Measurements from ENCODE around the gene CIAO2A.

DNA sequence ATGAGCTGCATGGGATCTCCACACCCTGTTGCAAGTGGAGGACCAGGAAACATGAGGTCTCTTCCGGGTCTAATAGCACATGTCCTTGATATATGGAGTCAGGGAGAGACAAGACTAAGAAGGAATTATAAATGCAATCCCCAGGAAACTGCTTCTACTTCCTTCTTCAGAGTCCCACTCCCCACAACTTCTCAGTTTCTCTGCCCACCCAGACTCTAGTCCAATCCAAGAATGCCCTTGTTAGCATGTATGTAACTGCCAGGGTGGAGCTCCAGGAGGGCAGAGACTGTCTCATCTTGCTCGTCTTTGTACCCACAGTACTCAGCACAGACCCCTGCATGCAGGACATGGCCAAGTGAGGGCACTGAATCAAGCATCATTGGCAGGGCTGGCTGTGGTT lies 55.7 kb downstream of the CIAO2A start:
- TF ChIP-seq, protein P1, sequence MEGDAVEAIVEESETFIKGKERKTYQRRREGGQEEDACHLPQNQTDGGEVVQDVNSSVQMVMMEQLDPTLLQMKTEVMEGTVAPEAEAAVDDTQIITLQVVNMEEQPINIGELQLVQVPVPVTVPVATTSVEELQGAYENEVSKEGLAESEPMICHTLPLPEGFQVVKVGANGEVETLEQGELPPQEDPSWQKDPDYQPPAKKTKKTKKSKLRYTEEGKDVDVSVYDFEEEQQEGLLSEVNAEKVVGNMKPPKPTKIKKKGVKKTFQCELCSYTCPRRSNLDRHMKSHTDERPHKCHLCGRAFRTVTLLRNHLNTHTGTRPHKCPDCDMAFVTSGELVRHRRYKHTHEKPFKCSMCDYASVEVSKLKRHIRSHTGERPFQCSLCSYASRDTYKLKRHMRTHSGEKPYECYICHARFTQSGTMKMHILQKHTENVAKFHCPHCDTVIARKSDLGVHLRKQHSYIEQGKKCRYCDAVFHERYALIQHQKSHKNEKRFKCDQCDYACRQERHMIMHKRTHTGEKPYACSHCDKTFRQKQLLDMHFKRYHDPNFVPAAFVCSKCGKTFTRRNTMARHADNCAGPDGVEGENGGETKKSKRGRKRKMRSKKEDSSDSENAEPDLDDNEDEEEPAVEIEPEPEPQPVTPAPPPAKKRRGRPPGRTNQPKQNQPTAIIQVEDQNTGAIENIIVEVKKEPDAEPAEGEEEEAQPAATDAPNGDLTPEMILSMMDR (IDR thresholded peaks at IDR 0.05): no peak
- TF ChIP-seq POLR2A (IDR thresholded peaks at IDR 0.05): no peak
